Measurements from ENCODE around the gene GOLGA8Q. TPM values are rescaled to one million over a fixed set of nuclear protein-coding genes. Genes with fewer than 3 reads are reported as not detected.
"Not testable (repeated sequence)": the region's sequence is repeated elsewhere in the genome, so short reads cannot be mapped to it uniquely, and the experiment has no call there.

The GOLGA8Q gene

DNA sequence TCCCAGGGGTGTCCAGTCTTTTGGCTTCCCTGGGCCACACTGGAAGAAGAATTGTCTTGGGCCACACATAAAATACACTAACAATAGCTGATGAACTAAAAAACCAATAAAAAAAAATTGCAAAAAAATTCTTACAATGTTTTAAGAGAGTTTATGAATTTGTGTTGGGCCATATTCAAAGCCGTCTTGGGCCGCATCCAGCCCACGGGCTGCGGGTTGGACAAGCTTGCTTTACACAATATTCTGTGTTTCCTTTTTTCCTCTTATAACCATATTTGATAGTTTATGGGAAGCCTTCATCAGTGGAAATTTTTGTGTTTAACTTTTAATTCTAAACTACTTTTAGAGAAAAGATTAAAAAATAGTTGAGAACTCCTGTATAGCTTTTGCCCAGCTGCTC lies 28.9 kb downstream of the GOLGA8Q start:
- not testable (repeated sequence) for H3K27me3 ChIP-seq (ENCODE audit: control insufficient read depth, insufficient read depth, low read length); H3K4me3 ChIP-seq (ENCODE audit: low read length); H3K36me3 ChIP-seq (ENCODE audit: insufficient read depth, low read length); H3K4me1 ChIP-seq (ENCODE audit: control insufficient read depth, insufficient read depth, low read length); H3K9ac ChIP-seq (ENCODE audit: low read depth, low read length); H3K4me2 ChIP-seq (ENCODE audit: low read length); H3K9me3 ChIP-seq (replicated peaks; ENCODE audit: low read length)

DNA sequence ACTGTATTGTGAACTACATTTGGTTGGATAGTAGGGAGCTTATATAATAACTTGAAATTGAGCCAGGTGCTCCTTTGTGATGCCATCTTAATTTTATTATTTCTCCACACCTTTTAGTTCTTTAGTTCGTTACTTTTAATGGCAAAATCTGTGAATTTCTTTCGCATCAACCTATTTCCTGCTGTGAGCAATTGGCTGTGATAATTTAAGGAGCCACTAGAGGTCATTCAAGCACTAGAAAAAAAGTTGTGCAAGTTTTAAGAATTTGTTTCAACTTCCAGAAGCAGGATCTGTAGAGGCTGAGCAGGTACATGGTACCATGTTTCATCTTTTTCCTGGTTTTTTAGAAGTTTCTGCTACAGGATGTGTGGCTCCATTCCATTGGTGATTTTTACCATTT lies 47.1 kb downstream of the GOLGA8Q start:
- H3K4me1 ChIP-seq (ENCODE audit: control insufficient read depth, insufficient read depth, low read length); H3K4me2 ChIP-seq (ENCODE audit: low read length); H3K9me3 ChIP-seq (replicated peaks; ENCODE audit: low read length); H3K27me3 ChIP-seq (ENCODE audit: control insufficient read depth, insufficient read depth, low read length); H3K36me3 ChIP-seq (ENCODE audit: insufficient read depth, low read length); H3K4me3 ChIP-seq (ENCODE audit: low read length); H3K9ac ChIP-seq (ENCODE audit: low read depth, low read length): not testable (repeated sequence)

DNA sequence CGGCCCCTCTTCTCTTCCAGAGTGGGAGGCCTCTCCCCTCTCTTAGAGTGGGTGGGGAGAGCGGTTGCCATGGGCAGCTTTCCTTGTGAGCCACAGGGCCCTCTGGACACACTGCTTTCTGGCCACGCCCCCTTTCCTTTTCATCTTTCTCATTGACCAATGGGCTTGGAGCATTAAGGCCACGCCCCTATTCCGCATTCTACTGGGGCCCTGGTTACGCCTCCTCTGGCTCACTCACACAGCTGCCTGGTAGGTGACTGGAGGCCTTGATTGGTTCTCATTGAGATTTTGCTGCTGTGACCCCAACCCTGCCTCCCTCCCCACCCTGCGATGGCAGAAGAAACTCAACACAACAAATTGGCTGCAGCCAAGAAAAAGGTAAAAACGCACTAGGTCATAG lies 51.9 kb downstream of the GOLGA8Q start, which contains the start of gene GOLGA8H:
TSS of gene GOLGA8H (plus strand) at position 233 of the 400 bp plus-strand sequence. CDS start at position 331, 98 bp downstream.
- H3K9me3 ChIP-seq (replicated peaks; ENCODE audit: low read length); H3K36me3 ChIP-seq (ENCODE audit: insufficient read depth, low read length); H3K9ac ChIP-seq (ENCODE audit: low read depth, low read length); H3K4me3 ChIP-seq (ENCODE audit: low read length); H3K27me3 ChIP-seq (ENCODE audit: control insufficient read depth, insufficient read depth, low read length); H3K4me2 ChIP-seq (ENCODE audit: low read length); H3K4me1 ChIP-seq (ENCODE audit: control insufficient read depth, insufficient read depth, low read length): not testable (repeated sequence)

Small RNA genes within 50 kb of the gene (small RNA-seq; reads per million reads assigned to genes)
- gene RF00096 = not detected
- gene RN7SL796P = not detected

Data from skeletal muscle satellite cell (primary cell).